T-helper 1 cell treated with Interleukin-12 subunit alpha and Interleukin-12 subunit beta and Interleukin-4 antibody, amounts not matched to agents 30 μg/mL and 1 μg/mL, for 36 hours (primary cell): Measurements from ENCODE around the gene APEX1.
"Not testable (repeated sequence)": the region's sequence is repeated elsewhere in the genome, so short reads cannot be mapped to it uniquely, and the experiment has no call there.

Experiments used
- H3K27ac Mint-ChIP-seq: one replicate; pipeline ENCODE4 v1.8.0; 2021; ENCODE audit warnings: mild to moderate bottlenecking, mixed read lengths
- H3K27me3 Mint-ChIP-seq: one replicate; pipeline ENCODE4 v1.8.0; 2021; ENCODE audit warnings: low read depth, mixed read lengths
- H3K36me3 Mint-ChIP-seq: one replicate; pipeline ENCODE4 v1.8.0; 2021; ENCODE audit warnings: low read depth, mixed read lengths
- H3K4me1 Mint-ChIP-seq: one replicate; pipeline ENCODE4 v1.8.0; 2021; ENCODE audit warnings: low read depth, mixed read lengths
- H3K4me3 Mint-ChIP-seq: one replicate; pipeline ENCODE4 v1.8.0; 2021; ENCODE audit warnings: mild to moderate bottlenecking, moderate library complexity, mixed read lengths
- H3K9me3 Mint-ChIP-seq: one replicate; pipeline ENCODE4 v1.8.0; 2021; ENCODE audit warnings: mixed read lengths

The APEX1 gene

GRCh38 chr14:20503898-20504297 lies 48.9 kb downstream of the APEX1 start:
- Mint-ChIP-seq H3K4me1 (peaks cover 4% of the 10 kb centered on the region), H3K27me3 (no peaks in the 10 kb centered on the region), H3K27ac (no peak overlapping the region), H3K4me3 (no peak overlapping the region), H3K36me3 (no peaks in the 10 kb centered on the region), H3K9me3 (no peaks in the 10 kb centered on the region)

DNA sequence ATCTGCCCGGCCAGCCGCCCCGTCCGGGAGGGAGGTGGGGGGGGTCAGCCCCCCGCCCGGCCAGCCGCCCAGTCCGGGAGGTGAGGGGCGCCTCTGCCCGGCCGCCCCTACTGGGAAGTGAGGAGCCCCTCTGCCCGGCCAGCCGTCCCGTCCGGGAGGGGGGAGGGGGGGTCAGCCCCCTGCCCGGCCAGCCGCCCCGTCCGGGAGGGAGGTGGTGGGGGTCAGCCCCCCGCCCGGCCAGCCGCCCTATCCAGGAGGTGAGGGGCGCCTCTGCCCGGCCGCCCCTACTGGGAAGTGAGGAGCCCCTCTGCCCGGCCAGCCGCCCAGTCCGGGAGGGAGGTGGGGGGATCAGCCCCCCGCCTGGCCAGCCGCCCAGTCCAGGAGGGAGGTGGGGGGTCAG lies 51.2 kb downstream of the APEX1 start:
- not testable (repeated sequence) for H3K9me3 Mint-ChIP-seq, H3K27ac Mint-ChIP-seq, H3K4me1 Mint-ChIP-seq, H3K27me3 Mint-ChIP-seq, H3K36me3 Mint-ChIP-seq, H3K4me3 Mint-ChIP-seq

DNA sequence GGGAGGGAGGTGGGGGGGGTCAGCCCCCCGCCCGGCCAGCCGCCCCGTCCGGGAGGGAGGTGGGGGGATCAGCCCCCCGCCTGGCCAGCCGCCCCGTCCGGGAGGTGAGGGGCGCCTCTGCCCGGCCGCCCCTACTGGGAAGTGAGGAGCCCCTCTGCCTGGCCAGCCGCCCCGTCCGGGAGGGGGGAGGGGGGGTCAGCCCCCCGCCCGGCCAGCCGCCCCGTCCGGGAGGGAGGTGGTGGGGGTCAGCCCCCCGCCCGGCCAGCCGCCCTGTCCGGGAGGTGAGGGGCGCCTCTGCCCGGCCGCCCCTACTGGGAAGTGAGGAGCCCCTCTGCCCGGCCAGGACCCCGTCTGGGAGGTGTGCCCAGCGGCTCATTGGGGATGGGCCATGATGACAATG lies 51.7 kb downstream of the APEX1 start:
- H3K4me3 Mint-ChIP-seq, H3K27me3 Mint-ChIP-seq, H3K36me3 Mint-ChIP-seq, H3K27ac Mint-ChIP-seq, H3K9me3 Mint-ChIP-seq, H3K4me1 Mint-ChIP-seq: not testable (repeated sequence)
